DMS53 treated with DMSO at 0.1 percent for 48 hours (cell line): ENCODE measurements around the gene HNF4A.

Experiments
- DNase-seq: peaks from one replicate; lab custom pipeline; 2025; ENCODE audit not compliant: unreplicated experiment; lab: John Stamatoyannopoulos, UW

Gene HNF4A

DNA sequence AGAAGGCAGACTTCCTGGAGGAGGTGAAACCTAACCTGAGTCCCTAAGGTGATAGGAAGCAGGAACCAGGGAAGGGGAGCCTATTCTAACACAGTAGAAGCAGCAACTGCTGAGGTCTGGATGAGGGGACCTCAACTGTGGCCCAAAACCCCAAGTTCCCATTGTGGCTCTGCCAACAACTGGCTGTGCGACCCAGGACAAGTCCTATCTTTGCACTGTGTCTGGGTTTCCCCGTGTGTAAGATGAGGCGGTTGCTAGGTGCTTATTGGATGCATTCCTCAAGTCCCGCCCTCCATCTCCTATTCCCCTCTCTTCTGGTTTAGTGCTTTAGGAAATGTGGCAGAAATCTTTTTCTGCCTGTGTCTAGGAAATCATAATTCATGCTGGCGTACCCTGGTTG, 68.0 kb downstream of the HNF4A start:
- no peak for DNase-seq

DNA sequence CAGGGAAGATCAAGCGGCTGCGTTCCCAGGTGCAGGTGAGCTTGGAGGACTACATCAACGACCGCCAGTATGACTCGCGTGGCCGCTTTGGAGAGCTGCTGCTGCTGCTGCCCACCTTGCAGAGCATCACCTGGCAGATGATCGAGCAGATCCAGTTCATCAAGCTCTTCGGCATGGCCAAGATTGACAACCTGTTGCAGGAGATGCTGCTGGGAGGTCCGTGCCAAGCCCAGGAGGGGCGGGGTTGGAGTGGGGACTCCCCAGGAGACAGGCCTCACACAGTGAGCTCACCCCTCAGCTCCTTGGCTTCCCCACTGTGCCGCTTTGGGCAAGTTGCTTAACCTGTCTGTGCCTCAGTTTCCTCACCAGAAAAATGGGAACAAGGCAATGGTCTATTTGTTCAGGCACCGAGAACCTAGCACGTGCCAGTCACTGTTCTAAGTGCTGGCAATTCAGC, 68.6 kb downstream of the HNF4A start:
- DNase-seq = no peak

DNA sequence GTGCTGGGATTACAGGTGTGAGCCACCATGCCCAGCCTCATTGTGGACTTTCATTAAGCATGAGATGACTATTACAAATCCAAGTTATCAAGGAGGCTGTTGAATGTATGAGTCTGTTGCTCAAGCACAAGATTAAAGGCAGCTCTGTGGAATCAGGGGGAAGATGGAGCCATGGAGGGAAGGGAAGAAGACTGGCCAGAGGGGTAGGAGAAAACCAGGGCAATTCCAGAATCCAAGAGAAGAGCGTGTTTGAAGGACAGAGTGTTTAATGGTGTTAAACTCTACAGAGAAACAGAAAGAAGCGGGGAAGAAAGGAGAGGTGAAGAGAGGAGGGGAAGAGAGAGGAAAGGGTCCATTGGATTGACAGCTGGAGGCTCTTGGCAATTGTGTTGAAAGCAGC, 70.4 kb downstream of the HNF4A start:
- DNase-seq = no peak

DNA sequence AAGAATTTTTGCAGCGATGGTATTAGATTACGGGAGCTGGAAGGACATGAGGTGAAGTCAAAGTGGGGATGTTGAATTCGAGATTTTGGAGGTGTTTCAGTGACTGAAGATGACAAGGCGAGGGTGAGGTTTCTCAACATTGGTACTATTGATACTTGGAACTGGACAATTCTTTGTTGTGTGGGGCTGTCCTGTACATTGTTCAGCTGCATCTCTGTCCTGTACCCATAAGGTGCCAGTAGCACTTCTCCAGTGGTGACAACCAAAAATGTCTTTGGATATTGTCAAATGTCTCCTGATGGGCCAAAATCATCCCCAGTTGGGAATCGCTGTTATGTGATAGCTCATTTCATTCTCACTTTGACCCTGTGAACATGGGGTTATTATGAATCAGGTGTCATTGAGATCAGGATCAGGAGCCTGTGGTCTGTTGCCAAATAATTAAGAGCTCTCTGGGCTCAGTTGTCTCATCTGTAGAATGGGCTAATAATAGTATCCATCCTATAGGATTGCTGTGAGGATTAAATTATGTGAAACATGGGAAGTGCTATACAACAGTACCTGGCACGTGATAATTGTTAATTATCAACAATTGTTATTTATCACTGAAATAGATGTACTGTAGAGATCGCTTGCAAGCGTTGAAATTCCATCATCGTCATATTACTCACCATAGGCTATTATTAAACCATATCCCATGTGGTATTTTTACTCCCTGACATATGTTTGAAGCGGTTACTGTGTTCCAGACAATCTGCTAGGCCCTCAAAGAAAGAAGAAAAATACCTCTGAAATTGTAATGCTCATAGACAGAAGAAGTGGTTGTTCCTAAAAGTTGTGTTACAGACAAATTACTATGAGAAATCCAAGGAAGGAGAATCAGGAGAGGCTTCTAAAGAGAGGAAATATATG, 71.6 kb downstream of the HNF4A start:
- no peak for DNase-seq

DNA sequence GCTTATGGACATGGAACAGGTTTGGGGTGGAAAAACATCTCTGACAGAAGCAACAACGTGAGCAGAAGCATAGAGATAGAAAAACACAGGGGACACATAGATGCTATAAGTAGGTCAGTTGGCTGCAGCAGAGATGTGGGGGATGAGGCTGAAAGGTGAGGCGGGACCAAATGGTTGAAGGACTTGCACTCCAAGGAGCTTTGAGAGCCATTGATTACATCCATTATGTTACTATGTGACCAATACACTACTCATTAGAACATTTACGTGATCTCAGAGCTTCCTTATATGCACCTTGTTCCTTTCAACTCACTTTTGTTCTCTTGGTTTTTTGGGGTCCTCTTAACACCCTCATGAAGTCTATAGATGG, 72.3 kb downstream of the HNF4A start:
- no peak for DNase-seq

DNA sequence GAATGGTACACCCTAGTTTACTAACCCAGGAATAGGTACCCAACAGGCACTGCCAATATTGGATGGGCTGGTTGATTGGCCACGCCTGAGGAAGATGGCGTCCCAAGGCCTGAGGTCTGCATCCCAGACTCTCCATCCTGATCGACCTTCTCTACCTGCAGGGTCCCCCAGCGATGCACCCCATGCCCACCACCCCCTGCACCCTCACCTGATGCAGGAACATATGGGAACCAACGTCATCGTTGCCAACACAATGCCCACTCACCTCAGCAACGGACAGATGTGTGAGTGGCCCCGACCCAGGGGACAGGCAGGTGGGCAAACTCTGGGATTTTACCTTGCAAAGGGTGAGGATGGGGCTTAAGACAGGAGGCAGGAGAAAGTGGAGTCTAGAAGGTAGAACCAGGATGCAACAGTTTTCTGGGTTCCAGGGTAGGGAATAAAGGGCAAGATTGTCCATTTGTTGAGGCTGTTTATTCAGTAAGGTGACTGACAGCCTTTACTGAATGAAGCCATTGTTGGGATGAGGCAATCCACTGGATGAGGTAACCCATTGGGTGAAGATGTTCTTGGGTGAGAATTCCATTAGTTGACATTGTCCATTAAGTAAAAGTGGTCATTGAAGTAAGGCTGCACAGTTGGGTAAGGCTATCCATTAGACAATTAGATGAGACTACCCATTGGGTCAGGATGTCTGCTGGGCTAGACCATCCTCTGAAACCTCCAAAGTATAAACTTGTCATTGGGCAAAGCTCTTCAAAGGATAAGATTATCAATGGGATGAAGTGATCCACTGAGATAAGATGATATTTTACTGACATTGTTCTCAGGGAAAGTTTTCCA, 72.9 kb downstream of the HNF4A start:
- no peak for DNase-seq

DNA sequence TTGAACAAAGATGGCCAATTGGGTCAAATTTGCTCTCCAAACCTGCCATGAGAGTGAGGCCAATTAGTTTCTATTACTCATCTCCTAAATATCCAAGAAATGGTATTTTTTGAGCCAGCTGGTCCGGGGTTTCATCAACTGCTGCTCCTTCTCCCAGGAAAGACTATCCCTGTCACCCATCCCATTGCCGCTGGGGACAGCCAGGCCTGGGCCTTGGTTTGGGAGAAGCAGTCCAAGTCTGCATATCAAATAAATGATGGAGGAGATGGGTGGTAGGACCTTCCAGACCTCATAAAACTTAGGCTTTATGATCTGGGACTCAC, 73.5 kb downstream of the HNF4A start:
- DNase-seq = no peak

DNA sequence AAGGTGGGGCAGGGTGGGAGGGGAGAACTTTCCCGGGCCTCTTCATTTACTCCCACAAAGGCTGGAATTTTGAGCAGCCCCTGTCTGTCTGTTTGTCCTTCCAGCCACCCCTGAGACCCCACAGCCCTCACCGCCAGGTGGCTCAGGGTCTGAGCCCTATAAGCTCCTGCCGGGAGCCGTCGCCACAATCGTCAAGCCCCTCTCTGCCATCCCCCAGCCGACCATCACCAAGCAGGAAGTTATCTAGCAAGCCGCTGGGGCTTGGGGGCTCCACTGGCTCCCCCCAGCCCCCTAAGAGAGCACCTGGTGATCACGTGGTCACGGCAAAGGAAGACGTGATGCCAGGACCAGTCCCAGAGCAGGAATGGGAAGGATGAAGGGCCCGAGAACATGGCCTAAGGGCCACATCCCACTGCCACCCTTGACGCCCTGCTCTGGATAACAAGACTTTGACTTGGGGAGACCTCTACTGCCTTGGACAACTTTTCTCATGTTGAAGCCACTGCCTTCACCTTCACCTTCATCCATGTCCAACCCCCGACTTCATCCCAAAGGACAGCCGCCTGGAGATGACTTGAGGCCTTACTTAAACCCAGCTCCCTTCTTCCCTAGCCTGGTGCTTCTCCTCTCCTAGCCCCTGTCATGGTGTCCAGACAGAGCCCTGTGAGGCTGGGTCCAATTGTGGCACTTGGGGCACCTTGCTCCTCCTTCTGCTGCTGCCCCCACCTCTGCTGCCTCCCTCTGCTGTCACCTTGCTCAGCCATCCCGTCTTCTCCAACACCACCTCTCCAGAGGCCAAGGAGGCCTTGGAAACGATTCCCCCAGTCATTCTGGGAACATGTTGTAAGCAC, 74.1 kb downstream of the HNF4A start:
- no peak for DNase-seq

DNA sequence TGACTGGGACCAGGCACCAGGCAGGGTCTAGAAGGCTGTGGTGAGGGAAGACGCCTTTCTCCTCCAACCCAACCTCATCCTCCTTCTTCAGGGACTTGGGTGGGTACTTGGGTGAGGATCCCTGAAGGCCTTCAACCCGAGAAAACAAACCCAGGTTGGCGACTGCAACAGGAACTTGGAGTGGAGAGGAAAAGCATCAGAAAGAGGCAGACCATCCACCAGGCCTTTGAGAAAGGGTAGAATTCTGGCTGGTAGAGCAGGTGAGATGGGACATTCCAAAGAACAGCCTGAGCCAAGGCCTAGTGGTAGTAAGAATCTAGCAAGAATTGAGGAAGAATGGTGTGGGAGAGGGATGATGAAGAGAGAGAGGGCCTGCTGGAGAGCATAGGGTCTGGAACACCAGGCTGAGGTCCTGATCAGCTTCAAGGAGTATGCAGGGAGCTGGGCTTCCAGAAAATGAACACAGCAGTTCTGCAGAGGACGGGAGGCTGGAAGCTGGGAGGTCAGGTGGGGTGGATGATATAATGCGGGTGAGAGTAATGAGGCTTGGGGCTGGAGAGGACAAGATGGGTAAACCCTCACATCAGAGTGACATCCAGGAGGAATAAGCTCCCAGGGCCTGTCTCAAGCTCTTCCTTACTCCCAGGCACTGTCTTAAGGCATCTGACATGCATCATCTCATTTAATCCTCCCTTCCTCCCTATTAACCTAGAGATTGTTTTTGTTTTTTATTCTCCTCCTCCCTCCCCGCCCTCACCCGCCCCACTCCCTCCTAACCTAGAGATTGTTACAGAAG, 75.0 kb downstream of the HNF4A start:
- DNase-seq = no peak

DNA sequence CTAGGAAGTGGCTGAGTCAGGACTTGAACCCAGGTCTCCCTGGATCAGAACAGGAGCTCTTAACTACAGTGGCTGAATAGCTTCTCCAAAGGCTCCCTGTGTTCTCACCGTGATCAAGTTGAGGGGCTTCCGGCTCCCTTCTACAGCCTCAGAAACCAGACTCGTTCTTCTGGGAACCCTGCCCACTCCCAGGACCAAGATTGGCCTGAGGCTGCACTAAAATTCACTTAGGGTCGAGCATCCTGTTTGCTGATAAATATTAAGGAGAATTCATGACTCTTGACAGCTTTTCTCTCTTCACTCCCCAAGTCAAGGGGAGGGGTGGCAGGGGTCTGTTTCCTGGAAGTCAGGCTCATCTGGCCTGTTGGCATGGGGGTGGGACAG, 75.6 kb downstream of the HNF4A start:
- no peak for DNase-seq

DNA sequence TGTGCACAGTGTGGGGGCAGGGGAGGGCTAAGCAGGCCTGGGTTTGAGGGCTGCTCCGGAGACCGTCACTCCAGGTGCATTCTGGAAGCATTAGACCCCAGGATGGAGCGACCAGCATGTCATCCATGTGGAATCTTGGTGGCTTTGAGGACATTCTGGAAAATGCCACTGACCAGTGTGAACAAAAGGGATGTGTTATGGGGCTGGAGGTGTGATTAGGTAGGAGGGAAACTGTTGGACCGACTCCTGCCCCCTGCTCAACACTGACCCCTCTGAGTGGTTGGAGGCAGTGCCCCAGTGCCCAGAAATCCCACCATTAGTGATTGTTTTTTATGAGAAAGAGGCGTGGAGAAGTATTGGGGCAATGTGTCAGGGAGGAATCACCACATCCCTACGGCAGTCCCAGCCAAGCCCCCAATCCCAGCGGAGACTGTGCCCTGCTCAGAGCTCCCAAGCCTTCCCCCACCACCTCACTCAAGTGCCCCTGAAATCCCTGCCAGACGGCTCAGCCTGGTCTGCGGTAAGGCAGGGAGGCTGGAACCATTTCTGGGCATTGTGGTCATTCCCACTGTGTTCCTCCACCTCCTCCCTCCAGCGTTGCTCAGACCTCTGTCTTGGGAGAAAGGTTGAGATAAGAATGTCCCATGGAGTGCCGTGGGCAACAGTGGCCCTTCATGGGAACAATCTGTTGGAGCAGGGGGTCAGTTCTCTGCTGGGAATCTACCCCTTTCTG, 76.2 kb downstream of the HNF4A start:
- no peak for DNase-seq

DNA sequence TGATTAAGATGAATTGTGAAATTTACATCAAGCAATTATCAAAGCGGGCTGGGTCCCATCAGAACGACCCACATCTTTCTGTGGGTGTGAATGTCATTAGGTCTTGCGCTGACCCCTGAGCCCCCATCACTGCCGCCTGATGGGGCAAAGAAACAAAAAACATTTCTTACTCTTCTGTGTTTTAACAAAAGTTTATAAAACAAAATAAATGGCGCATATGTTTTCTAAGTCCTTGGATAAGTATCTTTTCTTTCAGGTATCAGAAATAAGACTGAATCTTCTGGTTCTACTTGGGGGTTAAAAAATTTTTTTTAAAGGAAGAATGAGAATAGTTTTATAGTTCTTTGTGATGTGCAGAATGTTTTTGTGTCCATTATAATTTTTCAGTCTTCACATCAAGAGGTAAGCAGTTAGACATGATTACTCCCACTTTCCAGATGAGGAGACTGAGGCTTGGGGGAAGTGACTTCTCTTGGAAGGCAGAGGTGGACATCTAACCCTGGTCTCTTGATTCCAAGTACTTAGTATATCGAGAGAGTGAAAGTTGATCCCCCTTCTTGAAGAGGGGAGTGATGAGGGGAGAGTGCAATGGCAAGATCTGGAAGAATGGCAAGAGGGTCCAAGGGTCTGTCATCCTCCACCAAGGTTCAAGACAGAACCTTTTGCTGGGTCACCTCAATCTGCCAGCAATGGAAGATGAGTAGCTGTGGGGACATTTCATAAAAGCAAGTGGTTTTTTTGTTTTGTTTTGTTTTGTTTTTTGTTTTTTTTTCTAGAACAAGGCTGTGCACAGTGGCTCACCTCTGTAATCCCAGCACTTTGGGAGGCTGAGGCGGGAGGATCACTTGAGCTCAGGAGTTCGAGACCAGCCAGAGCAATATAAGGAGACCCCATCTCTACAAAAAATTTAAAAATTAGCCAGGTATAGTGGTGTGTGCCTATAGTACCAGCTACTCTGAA, 77.4 kb downstream of the HNF4A start:
- DNase-seq = no peak

DNA sequence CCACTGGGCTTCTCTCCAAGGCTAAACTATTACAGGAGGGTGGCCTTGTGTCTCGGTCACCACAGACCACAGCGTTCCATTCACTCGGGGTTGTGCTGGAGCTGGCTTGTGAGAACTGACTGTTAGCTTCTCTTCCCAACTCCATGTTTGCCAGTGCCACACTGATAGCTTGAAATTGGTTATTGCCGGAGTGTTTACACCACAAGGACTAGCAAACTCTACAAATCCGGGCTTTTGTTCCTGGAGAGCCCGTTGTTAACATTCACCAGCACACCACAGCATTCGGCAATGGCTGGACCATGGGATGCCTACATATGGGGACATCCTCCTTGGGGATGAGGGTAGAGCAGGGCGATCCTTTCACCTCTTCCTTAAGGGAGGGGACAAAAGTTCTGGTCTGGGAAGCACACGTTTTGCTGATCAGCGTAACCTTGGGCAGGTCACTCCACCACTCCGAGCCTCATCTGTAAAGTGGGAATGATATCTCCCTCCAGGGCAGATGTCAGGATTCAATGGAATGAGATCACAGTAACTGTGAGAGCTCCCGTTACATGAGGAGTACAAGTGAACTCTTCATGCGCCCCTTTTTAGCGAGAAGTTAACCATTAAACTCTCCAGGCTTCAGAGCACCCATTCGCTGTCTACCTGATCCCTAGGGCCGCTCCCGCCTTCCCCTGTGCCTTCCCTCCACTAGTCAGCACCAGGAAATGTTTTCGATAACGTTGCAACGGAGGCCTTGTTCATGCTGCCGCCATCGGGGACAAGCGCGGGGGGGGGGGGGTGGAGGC, 78.4 kb downstream of the HNF4A start:
- peak; percentile 17 for DNase-seq

DNA sequence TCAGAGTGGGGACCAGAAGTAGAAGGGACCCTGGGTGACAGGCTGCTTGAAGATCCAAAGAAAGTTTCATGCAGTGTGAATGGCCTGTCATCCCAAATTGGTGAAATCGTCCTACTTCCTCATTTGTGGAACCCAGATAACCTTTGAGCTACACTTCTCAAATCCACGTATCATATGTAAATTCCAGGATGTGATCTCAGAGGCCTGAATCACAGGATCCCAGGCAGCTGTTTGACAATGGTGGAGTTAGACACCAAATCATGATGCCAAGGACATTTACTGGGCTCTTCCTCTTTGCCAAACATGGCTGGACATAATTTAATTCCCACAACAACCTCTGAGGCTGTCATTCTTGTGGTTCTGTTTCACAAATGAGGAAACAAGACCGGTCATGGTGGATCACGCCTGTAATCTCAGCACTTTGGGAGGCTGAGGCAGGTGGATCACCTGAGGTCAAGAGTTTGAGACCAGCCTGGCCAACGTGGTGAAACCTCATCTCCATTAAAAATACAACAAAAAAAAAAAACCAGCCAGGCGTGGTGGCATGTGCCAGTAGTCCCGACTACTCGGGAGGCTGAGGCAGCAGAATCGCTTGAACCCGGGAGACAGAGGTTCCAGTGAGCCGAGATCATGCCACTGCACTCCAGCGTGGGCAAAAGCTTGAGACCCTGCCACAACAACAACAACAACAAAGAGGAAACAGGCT, 80.3 kb downstream of the HNF4A start:
- no peak for DNase-seq

DNA sequence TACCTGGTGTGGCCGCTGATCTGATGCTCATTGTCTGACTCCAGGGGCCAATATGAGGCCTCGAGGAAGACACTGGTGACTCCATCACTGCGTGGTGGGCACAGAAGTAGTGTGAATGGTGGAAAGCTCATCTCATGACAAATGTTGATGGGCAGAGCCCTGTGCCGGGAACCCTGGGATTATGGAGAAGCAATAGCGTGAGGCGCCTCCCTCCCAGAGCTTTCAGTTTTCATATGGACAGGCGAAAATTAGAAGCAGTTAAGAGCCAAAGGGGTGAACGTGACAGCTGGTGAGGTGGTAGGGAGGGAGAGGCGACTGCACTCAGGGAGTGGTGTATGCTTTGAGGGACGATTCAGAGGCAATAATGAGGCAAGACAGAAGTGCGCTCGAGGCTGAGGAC, 80.9 kb downstream of the HNF4A start:
- no peak for DNase-seq

DNA sequence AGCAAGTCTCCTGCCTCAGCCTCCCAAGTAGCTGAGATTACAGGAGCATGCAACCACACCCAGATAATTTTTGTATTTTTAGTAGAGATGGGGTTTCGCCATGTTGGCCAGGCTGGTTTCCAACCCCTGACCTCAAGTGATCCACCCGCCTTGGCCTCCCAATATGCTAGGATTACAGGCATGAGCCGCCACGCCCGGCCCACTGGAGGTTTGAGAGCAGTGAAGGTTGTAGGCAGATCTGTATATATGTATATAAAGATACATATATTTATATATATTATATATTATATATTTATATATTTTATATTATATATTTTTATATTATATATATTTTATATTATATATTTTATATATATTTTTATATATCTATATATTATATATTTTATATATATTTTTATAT, 82.0 kb downstream of the HNF4A start:
- DNase-seq = no peak

DNA sequence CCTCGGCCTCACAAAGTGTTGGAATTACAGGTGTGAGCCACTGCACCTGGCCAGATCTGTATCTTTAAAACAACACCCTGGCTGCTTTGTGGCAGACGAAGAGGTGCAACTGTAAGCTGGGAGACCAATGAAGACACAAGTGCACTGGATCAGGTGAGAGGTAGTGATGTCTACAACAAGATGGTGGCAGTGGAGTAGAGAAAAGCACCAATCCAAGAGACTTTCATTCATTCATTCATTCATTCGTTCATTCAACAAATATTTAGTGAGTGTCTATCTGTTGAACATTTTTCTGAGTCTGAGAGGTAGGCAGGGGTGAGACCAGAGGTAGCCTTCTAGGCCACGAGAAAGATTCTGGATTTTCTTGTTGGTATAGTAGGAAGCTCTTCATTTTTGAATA, 83.3 kb downstream of the HNF4A start:
- DNase-seq = no peak
